ENCODE data around the gene IAH1. TPM values are rescaled to one million over a fixed set of nuclear protein-coding genes. Genes with fewer than 3 reads are reported as not detected.

Gene IAH1
- total and polyA plus RNA-seq, 9 of the 15 experiments (the other 6 are each of a cell fraction or from before 2014, with no cell fraction given), result 0.04 to 19.3 (median 0.36) TPM; not detected in 3

DNA sequence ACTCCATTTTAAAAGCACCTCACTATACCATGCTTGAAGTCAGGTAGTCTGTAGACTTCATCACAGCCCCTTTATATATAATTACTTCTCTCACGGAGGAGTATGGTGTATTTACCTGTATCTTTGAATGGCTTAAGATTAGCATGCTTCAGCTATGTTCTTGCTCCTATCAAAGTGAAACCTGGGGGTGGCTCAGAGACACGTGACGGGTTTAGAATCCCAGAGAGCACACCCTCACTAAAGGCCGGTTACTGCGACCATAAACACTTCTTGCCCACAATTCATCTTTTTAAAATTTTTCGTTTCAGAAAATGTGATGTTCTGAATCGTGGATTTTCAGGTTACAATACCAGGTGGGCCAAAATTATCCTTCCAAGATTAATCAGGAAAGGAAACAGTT is 3.6 kb downstream of the IAH1 start (continued):
- TF ChIP-seq ZNF512 (tag; IDR thresholded peaks at IDR 0.05) (no peak), MXI1 (IDR thresholded peaks at IDR 0.05; ENCODE audit: low read depth, low read length) (no peak), STAT6 (CRISPR knock-in tag; IDR thresholded peaks at IDR 0.05) (no peak), SLC30A9 (CRISPR knock-in tag; IDR thresholded peaks at IDR 0.05) (no peak), LEF1 (IDR thresholded peaks at IDR 0.05) (no peak), ZNF436 (CRISPR knock-in tag; IDR thresholded peaks at IDR 0.05) (no peak), FOXM1 (IDR thresholded peaks at IDR 0.05; ENCODE audit: low read depth) (no peak), FOXM1 (CRISPR knock-in tag; IDR thresholded peaks at IDR 0.05; ENCODE audit: low read depth) (no peak)

GRCh38 chr2:9478526-9478925 is 4.2 kb downstream of the IAH1 start:
- no peaks in the 10 kb centered on the region for H3K79me2 ChIP-seq (ENCODE audit: control insufficient read depth, insufficient read depth, low read length)
- no peaks in the 10 kb centered on the region for H3K4me1 ChIP-seq (replicated peaks in 1 of 2; ENCODE audit: control insufficient read depth in 2 of 2, insufficient read depth in 2 of 2, low read length in 2 of 2)
- DNase-seq (ENCODE audit: extremely low read depth in 1 of 4, low spot score in 3 of 4) (no peak), FAIRE-seq (no peak), ATAC-seq (no peak)
- no peaks in the 10 kb centered on the region for H4K20me1 ChIP-seq (replicated peaks; ENCODE audit: control insufficient read depth, insufficient read depth, low read length)
- no peak overlapping the region for H3K4me3 ChIP-seq
- intact Hi-C loops (cut with micrococcal nuclease) (no loop called here), in situ Hi-C loops (cut with MboI) (no loop called here)
- H3K9me3 ChIP-seq (replicated peaks; ENCODE audit: control insufficient read depth, insufficient read depth, low read depth, low read length), result no peaks in the 10 kb centered on the region; the same call in 1 of the 2 replicates
- BruUV-seq (replicated peaks), result no TSS peak
- CTCF ChIA-PET (ENCODE audit: low intra/inter-chr PET ratio), result no interaction called here
- H3K9ac ChIP-seq (ENCODE audit: insufficient read depth in 1 of 2, low read depth in 2 of 2, low read length in 2 of 2), result no peak overlapping the region; a peak in 1 of 4 replicates
- no peaks in the 10 kb centered on the region for H3K9me1 ChIP-seq (ENCODE audit: control insufficient read depth, insufficient read depth, low read length)
- 63% methylated on average over 3 of the region's 3 CpGs for WGBS (ENCODE audit: insufficient coverage, low coverage, missing lambda C conversion rate)
- no peak overlapping the region for H3K27ac ChIP-seq (ENCODE audit: extremely low read depth, low read depth, low read length)
- H3K4me2 ChIP-seq (ENCODE audit: insufficient read depth, low read length), result no peak overlapping the region
- H2AFZ ChIP-seq (ENCODE audit: low read depth, low read length), result no peak overlapping the region
- H3K27me3 ChIP-seq (ENCODE audit: control insufficient read depth in 2 of 2, insufficient read depth in 2 of 2, low read length in 2 of 2), result no peaks in the 10 kb centered on the region
- POLR2A ChIA-PET, result no interaction called here
- TF ChIP-seq, protein P1, sequence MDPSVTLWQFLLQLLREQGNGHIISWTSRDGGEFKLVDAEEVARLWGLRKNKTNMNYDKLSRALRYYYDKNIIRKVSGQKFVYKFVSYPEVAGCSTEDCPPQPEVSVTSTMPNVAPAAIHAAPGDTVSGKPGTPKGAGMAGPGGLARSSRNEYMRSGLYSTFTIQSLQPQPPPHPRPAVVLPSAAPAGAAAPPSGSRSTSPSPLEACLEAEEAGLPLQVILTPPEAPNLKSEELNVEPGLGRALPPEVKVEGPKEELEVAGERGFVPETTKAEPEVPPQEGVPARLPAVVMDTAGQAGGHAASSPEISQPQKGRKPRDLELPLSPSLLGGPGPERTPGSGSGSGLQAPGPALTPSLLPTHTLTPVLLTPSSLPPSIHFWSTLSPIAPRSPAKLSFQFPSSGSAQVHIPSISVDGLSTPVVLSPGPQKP (CRISPR knock-in tag; IDR thresholded peaks at IDR 0.05), result no peak
- TF ChIP-seq, protein P2, sequence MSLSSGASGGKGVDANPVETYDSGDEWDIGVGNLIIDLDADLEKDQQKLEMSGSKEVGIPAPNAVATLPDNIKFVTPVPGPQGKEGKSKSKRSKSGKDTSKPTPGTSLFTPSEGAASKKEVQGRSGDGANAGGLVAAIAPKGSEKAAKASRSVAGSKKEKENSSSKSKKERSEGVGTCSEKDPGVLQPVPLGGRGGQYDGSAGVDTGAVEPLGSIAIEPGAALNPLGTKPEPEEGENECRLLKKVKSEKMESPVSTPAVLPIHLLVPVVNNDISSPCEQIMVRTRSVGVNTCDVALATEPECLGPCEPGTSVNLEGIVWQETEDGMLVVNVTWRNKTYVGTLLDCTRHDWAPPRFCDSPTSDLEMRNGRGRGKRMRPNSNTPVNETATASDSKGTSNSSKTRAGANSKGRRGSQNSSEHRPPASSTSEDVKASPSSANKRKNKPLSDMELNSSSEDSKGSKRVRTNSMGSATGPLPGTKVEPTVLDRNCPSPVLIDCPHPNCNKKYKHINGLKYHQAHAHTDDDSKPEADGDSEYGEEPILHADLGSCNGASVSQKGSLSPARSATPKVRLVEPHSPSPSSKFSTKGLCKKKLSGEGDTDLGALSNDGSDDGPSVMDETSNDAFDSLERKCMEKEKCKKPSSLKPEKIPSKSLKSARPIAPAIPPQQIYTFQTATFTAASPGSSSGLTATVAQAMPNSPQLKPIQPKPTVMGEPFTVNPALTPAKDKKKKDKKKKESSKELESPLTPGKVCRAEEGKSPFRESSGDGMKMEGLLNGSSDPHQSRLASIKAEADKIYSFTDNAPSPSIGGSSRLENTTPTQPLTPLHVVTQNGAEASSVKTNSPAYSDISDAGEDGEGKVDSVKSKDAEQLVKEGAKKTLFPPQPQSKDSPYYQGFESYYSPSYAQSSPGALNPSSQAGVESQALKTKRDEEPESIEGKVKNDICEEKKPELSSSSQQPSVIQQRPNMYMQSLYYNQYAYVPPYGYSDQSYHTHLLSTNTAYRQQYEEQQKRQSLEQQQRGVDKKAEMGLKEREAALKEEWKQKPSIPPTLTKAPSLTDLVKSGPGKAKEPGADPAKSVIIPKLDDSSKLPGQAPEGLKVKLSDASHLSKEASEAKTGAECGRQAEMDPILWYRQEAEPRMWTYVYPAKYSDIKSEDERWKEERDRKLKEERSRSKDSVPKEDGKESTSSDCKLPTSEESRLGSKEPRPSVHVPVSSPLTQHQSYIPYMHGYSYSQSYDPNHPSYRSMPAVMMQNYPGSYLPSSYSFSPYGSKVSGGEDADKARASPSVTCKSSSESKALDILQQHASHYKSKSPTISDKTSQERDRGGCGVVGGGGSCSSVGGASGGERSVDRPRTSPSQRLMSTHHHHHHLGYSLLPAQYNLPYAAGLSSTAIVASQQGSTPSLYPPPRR (CRISPR knock-in tag; IDR thresholded peaks at IDR 0.05; ENCODE audit: borderline replicate concordance), result no peak
- no peak for TF ChIP-seq HCFC1 (IDR thresholded peaks at IDR 0.05; ENCODE audit: low read depth, low read length)
- peaks cover 4% of the 10 kb centered on the region; the same call in 2 of the 3 replicates for H3K36me3 ChIP-seq (ENCODE audit: control insufficient read depth, insufficient read depth, low read length)

All from K562 (cell line).